Fibroblast of peridontal ligament (primary cell): ENCODE data around the gene SLC39A9.

Experiments
- DNase-seq: peaks from one replicate; pipeline ENCODE4 v3.0.0-alpha.2; 2010; ENCODE audit errors: extremely low read depth

SLC39A9 gene

DNA sequence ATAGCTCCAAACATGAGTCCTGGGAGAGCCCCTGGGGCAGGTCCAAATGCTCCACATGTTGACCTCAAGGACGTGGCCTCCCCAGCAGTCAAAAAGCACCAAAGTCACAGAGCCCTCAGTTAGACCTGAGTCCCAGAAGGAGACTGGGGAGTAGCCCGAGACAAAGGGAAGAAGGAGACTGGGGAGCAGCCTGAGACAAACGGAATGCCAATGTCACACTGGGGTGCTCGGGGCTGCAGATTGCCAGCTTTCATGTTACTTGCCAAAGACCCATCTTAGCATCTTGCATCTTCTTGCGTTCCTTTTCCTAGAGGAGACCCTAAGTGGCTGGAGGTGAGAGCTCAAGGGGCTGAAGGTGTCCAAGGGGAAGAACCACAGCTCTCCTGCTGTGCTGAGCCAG is 100.9 kb downstream of the SLC39A9 start:
- no peak for DNase-seq

DNA sequence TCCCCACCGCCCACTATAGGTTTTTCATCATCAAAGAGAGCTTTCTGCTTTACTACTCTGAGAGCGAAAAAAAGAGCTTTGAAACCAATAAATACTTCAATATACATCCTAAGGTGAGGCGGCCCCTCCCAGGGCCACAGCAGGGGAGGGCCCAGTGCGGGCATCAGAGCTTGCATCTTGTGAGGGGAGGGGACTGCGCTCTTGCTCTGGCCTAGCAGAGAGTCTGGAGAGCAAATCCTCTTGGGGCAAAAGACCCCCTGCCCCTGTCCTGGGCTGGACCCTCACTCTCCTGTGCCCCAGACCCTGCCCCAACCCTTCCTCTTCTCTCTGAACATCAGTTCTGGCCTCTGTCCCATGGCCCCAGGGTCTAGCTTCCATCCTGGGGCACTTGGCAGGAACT is 101.6 kb downstream of the SLC39A9 start:
- DNase-seq: no peak

DNA sequence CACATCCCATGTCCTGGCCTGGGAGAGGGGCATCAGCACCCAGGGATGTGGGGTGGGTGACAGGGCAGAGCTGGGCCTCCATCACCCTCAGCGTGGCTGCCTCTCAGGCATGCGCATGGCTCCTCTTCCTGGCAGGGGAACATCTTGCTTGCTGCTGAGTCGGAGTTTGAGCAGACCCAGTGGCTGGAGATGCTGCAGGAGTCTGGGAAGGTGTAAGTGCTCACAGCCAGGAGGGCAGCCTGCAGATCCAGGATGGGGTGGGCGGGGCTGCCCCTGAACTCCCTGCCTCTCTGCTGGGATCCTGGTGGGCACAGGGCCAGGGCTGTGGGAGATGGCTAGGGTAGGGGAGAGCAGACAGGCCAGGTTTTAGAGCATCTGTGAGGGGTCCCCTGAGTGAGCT is 102.2 kb downstream of the SLC39A9 start:
- DNase-seq: no peak

DNA sequence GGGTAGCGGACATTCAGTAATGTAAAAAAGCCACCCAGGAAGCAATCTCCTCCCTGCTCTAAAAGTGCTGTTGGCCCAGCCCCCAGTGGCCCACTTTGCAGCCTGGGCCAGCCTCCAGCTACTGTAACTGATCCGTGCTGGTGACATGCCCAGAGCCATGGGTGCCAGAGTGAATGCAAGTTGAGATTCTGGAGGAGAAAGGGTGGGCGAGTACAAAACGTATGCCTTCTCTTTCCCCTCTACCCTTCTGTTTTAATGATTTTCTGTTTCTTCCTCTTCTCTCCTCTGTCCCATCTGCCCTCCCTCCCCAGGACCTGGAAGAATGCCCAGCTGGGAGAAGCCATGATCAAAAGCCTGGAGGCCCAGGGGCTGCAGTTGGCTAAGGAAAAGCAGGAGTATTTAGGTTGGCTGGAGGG is 102.9 kb downstream of the SLC39A9 start:
- peak; percentile 68 for DNase-seq

DNA sequence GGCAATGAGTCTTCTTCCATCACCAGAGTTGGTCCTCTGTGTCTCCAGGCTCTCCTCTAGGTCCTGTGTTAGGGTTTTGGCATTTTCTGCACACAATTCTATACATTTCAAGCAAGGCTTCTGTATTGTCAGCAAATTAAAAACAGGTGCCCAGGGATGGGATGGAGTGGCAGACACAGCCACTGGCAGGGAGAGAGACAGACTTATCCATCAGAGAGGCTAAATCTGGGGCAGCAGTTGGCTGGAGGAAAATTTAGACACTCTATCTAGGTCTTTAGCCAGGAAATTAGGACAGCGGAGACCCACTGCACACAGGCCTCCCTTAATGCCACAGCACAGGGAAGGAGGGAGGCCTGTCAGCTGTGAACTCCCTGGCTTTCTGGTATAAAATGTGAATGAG is 106.3 kb downstream of the SLC39A9 start:
- no peak for DNase-seq

DNA sequence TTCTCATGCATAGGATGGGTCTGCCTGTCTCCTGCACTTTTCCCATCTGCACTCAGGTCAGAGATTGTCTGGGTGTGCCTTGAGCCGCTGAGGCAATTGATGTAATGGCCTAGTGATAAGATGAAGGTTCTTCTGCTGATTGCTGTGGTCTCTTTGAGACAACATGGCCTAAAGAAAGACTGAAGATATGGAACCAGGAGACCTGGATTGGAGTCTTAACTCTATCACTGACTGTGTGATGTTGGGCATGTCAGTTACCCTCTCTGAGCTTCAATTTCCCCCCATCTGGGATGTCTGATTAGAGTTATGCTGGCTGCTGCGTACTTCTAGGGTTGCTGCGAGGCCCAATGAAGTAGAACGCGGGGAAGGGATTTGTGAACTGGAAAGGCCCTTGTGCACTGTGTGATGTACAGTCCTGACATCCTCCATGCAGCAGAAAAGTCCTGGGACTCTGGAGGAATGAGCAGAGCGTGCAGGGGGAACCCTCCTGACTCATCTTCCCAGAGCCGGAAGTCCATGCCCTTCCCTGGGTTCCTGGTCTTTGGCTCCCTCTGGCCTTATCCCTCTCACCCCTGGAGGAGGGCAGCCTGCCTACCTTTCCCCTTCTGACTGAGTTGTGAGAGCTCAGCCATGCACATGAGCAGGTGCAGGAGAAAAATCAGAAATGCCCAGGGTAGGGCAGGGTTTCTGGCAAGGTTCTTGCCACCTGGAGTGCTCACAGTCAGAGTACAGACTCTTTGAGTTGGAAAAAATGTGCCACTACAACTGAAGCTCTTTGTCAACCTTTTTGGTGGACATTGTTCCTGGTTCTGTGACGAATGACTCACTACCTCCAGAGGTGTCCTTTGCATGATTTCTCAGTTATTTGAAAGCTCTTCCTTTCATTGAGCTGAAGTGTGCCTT is 107.1 kb downstream of the SLC39A9 start:
- no peak for DNase-seq

DNA sequence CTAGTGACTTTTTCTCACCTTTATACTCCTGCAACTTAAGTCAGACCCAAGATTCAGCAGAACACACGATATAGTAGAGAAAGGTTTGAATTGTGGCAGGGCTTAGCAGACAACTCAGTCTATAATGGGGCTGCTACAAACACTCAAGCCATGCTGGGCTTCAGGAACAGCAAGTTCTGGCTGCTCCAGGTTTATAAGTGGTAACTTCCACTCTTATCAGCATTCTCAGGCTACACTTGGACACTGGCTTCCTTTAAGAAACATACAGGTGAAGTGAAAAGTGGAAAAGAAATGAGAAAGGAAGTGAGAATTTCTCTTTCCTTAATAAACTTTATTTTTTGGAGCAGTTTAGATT is 107.7 kb downstream of the SLC39A9 start:
- DNase-seq: no peak
